IPS-20b (cell line): ENCODE data around the gene MFN2.
"Not testable (repeated sequence)": the region's sequence is repeated elsewhere in the genome, so short reads cannot be mapped to it uniquely, and the experiment has no call there.

Source experiments
- H3K27ac ChIP-seq: one replicate; pipeline ENCODE4 v1.5.1; 2013; ENCODE audit warnings: low read length
- H3K27me3 ChIP-seq: 2 replicates; pipeline ENCODE4 v1.6.1; 2013; ENCODE audit warnings: mild to moderate bottlenecking, low read length, inconsistent platforms; ENCODE audit not compliant: insufficient read depth
- H3K36me3 ChIP-seq: 2 replicates; pipeline ENCODE4 v1.6.1; 2013; ENCODE audit warnings: low read depth, mild to moderate bottlenecking, inconsistent platforms, low read length, moderate library complexity; ENCODE audit not compliant: insufficient read depth
- H3K4me1 ChIP-seq: 2 replicates; pipeline ENCODE4 v1.6.1; 2013; ENCODE audit warnings: mild to moderate bottlenecking, control low read depth, inconsistent platforms, low read length, moderate library complexity; ENCODE audit not compliant: insufficient read depth
- H3K4me3 ChIP-seq: 2 replicates; pipeline ENCODE4 v1.5.1; 2013; ENCODE audit warnings: mild to moderate bottlenecking, low read length, inconsistent platforms
- H3K9ac ChIP-seq: 2 replicates; pipeline ENCODE4 v1.6.1; 2013; ENCODE audit warnings: low read depth, mild to moderate bottlenecking, inconsistent platforms, low read length, moderate library complexity
- H3K9me3 ChIP-seq: 2 replicates; pipeline ENCODE4 v1.6.1; 2013; ENCODE audit warnings: mild to moderate bottlenecking, low read depth, low read length, inconsistent platforms; ENCODE audit not compliant: insufficient read depth

The MFN2 gene

DNA sequence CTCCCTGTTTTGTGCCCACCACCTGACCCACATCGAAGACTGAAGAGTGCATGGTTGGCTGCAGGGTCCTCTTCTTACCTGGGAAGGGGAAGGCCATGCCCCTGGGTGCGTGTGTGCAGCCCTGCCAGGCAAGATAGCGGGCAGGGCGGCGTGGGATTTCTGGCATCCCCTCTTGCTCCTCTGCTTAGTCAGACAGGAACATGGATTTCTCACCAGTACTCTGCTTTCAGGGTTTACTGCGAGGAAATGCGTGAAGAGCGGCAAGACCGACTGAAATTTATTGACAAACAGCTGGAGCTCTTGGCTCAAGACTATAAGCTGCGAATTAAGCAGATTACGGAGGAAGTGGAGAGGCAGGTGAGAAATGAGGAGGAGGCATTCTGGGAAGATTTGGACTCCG lies 23.5 kb downstream of the MFN2 start:
- Histone ChIP-seq H3K9ac (no peak overlapping the region), H3K27ac (no peak overlapping the region), H3K36me3 (peaks cover 81% of the 10 kb centered on the region), H3K9me3 (no peaks in the 10 kb centered on the region), H3K27me3 (no peaks in the 10 kb centered on the region), H3K4me3 (no peak overlapping the region), H3K4me1 (no peaks in the 10 kb centered on the region)

GRCh38 chr1:12005488-12006166 lies 25.4 kb downstream of the MFN2 start:
- peaks cover 85% of the 10 kb centered on the region for H3K36me3 ChIP-seq
- H3K27me3 ChIP-seq = no peaks in the 10 kb centered on the region
- no peaks in the 10 kb centered on the region for H3K4me1 ChIP-seq
- H3K4me3 ChIP-seq = no peak overlapping the region
- no peak overlapping the region for H3K27ac ChIP-seq
- H3K9me3 ChIP-seq = no peaks in the 10 kb centered on the region
- no peak overlapping the region for H3K9ac ChIP-seq

- Histone ChIP-seq H3K36me3 (peaks cover 88% of the 10 kb centered on the region), H3K9me3 (no peaks in the 10 kb centered on the region), H3K9ac (no peak overlapping the region)
These were observed 26.1 kb downstream of the MFN2 start for GRCh38 chr1:12006167-12006921.

DNA sequence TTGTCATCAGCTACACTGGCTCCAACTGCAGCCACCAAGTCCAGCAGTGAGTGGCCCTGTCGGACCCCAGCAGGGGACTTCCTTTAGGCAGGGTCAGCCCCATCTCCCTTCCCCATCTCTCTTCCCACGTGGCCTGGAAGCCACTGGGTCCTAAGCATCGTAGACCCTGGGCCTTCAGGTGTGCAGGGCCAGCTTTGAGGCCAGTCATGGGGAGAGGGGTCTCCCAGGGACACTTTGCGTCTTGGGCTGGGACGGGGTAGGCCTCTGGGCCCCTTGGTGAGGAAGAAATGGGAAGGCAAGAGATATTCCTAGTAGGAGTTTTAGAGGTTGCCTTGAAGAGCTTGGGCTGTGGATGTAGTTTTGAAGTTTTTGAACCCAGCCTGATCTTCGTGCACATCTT lies 27.0 kb downstream of the MFN2 start:
- Histone ChIP-seq H3K9ac (no peak overlapping the region), H3K4me3 (no peak overlapping the region), H3K27me3 (no peaks in the 10 kb centered on the region), H3K4me1 (no peaks in the 10 kb centered on the region), H3K27ac (no peak overlapping the region), H3K36me3 (peaks cover 88% of the 10 kb centered on the region), H3K9me3 (no peaks in the 10 kb centered on the region)

More at GRCh38 chr1:12006167-12006921, 26.1 kb downstream of the MFN2 start:
- Histone ChIP-seq H3K4me1 (no peaks in the 10 kb centered on the region), H3K27me3 (no peaks in the 10 kb centered on the region), H3K27ac (no peak overlapping the region), H3K4me3 (no peak overlapping the region)

DNA sequence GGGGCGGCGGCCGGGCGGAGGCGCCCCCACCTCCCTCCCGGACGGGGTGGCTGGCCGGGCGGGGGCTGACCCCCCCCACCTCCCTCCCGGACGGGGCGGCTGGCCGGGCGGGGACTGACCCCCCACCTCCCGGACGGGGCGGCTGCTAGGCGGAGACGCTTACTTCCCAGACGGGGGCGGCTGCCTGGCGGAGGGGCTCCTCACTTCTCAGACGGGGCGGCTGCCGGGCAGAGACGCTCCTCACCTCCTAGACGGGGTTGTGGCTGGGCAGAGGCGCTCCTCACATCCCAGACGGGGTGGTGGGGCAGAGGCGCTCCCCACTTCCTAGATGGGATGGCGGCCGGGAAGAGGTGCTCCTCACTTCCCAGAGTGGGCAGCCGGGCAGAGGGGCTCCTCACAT lies 28.1 kb downstream of the MFN2 start:
- H3K27me3 ChIP-seq, H3K9me3 ChIP-seq, H3K4me1 ChIP-seq, H3K4me3 ChIP-seq, H3K9ac ChIP-seq, H3K27ac ChIP-seq: not testable (repeated sequence)
- H3K36me3 ChIP-seq = peaks cover 83% of the 10 kb centered on the region

- H3K27me3 ChIP-seq = no peaks in the 10 kb centered on the region
- H3K36me3 ChIP-seq = peaks cover 72% of the 10 kb centered on the region
- no peaks in the 10 kb centered on the region for H3K9me3 ChIP-seq
- no peak overlapping the region for H3K4me3 ChIP-seq
- H3K27ac ChIP-seq = no peak overlapping the region
- no peaks in the 10 kb centered on the region for H3K4me1 ChIP-seq
- H3K9ac ChIP-seq = no peak overlapping the region
These were observed 29.2 kb downstream of the MFN2 start for GRCh38 chr1:12009318-12009947.

DNA sequence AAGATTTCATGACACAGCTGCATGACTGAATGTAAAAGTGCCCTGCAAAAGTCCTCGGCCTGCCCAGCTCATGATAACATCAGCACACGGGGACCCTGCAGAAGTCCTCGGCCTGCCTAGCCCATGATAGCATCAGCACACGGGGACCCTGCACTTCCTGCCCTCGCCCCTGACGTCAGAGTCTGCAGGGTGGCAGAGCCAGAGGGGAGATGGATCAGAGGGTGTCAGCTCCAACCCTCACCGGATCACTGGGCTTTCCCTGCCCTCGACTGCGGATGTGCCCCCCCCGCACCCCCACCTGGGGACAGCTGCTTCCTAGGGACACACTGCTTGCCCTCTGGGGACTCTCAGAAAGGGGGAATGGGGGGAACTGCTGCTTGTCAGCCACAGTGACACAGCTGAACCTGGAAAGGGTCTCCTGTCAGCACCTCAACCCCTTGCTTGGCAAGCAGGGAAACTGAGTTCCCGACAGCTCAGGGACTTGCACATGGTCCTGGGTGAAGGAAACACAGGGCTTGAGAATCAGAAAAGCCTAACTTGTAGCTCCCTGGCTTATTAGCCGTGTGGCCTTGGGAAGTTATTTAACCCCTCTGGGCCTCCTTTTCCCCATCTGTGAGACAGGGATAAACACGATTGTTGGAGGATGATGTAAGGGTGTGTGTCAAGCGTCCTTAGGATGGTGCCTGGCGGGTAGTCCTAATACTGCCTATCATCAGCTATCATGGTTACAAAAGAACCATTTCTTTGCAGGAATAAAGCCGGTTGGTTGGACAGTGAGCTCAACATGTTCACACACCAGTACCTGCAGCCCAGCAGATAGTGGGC lies 30.7 kb downstream of the MFN2 start:
- H3K27me3 ChIP-seq = no peaks in the 10 kb centered on the region

GRCh38 chr1:12011998-12012397 lies 31.8 kb downstream of the MFN2 start:
- no peak overlapping the region for H3K4me3 ChIP-seq
- H3K36me3 ChIP-seq = peaks cover 46% of the 10 kb centered on the region

More for the DNA sequence above, 30.7 kb downstream of the MFN2 start:
- H3K4me1 ChIP-seq = no peaks in the 10 kb centered on the region
- no peak overlapping the region for H3K9ac ChIP-seq
- H3K9me3 ChIP-seq = no peaks in the 10 kb centered on the region
- H3K36me3 ChIP-seq = peaks cover 57% of the 10 kb centered on the region
- no peak overlapping the region for H3K27ac ChIP-seq
- H3K4me3 ChIP-seq = no peak overlapping the region

GRCh38 chr1:12012560-12013316 lies 32.5 kb downstream of the MFN2 start:
- Histone ChIP-seq H3K27me3 (no peaks in the 10 kb centered on the region), H3K9me3 (no peaks in the 10 kb centered on the region), H3K36me3 (peaks cover 39% of the 10 kb centered on the region), H3K4me3 (no peak overlapping the region), H3K4me1 (no peaks in the 10 kb centered on the region), H3K9ac (no peak overlapping the region), H3K27ac (no peak overlapping the region)

More at GRCh38 chr1:12011998-12012397, 31.8 kb downstream of the MFN2 start:
- H3K4me1 ChIP-seq = no peaks in the 10 kb centered on the region
- H3K27me3 ChIP-seq = no peaks in the 10 kb centered on the region
- H3K9ac ChIP-seq = no peak overlapping the region
- H3K27ac ChIP-seq = no peak overlapping the region
- H3K9me3 ChIP-seq = no peaks in the 10 kb centered on the region

DNA sequence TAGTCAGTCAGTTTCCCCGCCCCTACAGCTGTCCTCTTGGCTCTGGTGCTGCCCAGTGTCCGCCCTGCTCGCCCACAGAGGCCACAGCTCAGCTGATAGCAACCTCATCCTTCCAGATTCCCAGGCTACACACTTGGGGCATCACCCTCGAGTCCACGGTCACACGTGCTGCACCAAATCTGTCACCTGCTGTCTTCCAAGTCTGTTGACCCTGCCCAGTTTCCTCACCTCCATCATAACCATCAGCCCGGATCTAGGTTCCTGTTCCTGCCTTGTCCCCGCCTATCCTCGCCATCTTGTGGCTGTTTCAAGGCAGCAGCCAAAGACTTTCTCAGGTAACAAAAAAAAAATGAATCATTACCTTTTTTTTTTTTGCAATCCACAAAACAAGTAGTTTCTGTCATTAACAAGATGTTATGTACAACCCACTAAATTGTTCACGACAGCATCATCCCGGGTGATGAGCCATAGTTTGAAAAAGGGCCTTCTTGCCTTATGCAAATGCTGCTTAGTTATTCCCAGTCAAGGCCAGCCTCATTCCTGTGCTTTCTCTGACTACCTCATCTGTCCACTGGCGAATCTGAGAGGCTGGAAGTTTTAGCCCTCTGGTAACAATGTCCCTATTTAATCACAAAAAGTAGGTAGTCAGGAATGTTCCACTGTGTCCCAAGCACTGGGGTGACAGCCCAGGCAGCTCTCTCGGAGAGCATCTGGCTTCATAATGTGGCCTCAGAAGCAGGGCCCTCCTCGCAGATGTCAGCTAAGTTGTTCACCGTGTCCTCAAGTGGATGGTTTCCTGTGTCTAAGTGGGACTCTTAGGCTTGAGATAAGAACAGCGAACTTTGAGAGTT lies 34.1 kb downstream of the MFN2 start:
- H3K4me3 ChIP-seq = no peak overlapping the region

More for the DNA sequence above, 34.1 kb downstream of the MFN2 start:
- no peaks in the 10 kb centered on the region for H3K9me3 ChIP-seq
- H3K36me3 ChIP-seq = peaks cover 34% of the 10 kb centered on the region
- no peaks in the 10 kb centered on the region for H3K4me1 ChIP-seq
- H3K9ac ChIP-seq = no peak overlapping the region
- no peaks in the 10 kb centered on the region for H3K27me3 ChIP-seq
- no peak overlapping the region for H3K27ac ChIP-seq
